A549 treated with DMSO at 1 μM for 4 hours (cell line): ENCODE results near the gene LMLN. TPM values are rescaled to one million over a fixed set of nuclear protein-coding genes. Genes with fewer than 3 reads are reported as not detected.

Experiments used
- total RNA-seq: library from RNA; stranded (reverse); fragments of 200-300 nt; extraction: Qiagen RNA extraction; gene quantifications from 5 replicates; pipeline ENCODE4 v1.2.3, GENCODE V29; 2022; ENCODE audit warnings: low read depth

The LMLN gene
- total RNA-seq, result 1.9 to 2.7 TPM (median 2.6 TPM) in 5 replicates

GRCh38 chr3:197959891-197960693 is at the start of gene LMLN:
LMLN (plus strand) TSS chr3:197960217; CDS start chr3:197960246, 29 bp downstream.

GRCh38 chr3:197949778-197950676 is 10.0 kb upstream of the LMLN start, which contains the start of gene RPL35A:
RPL35A (plus strand) TSS chr3:197950190; CDS start chr3:197950968, 778 bp downstream.

Other genes starting within 250 kb of the LMLN start
- gene RUBCN, start 223.3 kb upstream of the LMLN start, total RNA-seq, result 8.6 to 9.9 TPM (median 9.2 TPM) in 5 replicates
- gene FYTTD1, start 210.3 kb upstream of the LMLN start, total RNA-seq, result 25.6 to 35.4 TPM (median 28.5 TPM) in 5 replicates
- 13.2 to 18.1 TPM (median 16.8 TPM) in 5 replicates for gene LRCH3, start 169.0 kb upstream of the LMLN start, total RNA-seq
- gene RPL35A, start 10.0 kb upstream of the LMLN start, total RNA-seq, result 938 to 1,114 TPM (median 1,088 TPM) in 5 replicates